Hepatocyte (in vitro differentiated cells): ENCODE data around the gene PIGK. TPM values are rescaled to one million over a fixed set of nuclear protein-coding genes. Genes with fewer than 3 reads are reported as not detected.

ENCODE experiments used
- DNase-seq: peaks from one replicate; pipeline ENCODE4 v3.0.0-alpha.2; 2016; ENCODE audit warnings: low spot score
- H2AFZ ChIP-seq: fragments of 200-600 bp; sonication (generic); 2 replicates; pipeline ENCODE4 v1.6.0; 2016; ENCODE audit warnings: antibody characterized with exemption, mild to moderate bottlenecking
- H3K27ac ChIP-seq: fragments of 200-600 bp; sonication (generic); 2 replicates; pipeline ENCODE4 v1.5.1; 2016; ENCODE audit warnings: mild to moderate bottlenecking
- H3K27me3 ChIP-seq: fragments of 200-600 bp; sonication (generic); 2 replicates; pipeline ENCODE4 v1.6.1; 2016
- H3K36me3 ChIP-seq: fragments of 200-600 bp; sonication (generic); replicated peaks from 2 replicates; pipeline ENCODE4 v1.5.1; 2016; ENCODE audit warnings: low read depth; ENCODE audit not compliant: insufficient read depth
- H3K4me1 ChIP-seq: fragments of 200-600 bp; sonication (generic); 2 replicates; pipeline ENCODE4 v1.5.1; 2016; ENCODE audit warnings: mild to moderate bottlenecking, moderate library complexity; ENCODE audit not compliant: insufficient read depth
- H3K4me2 ChIP-seq: fragments of 200-600 bp; sonication (generic); 2 replicates; pipeline ENCODE4 v1.6.0; 2016
- H3K4me3 ChIP-seq: fragments of 200-600 bp; sonication (generic); 2 replicates; pipeline ENCODE4 v1.5.1; 2016; ENCODE audit warnings: mild to moderate bottlenecking
- H3K79me2 ChIP-seq: fragments of 200-600 bp; sonication (generic); 2 replicates; pipeline ENCODE4 v1.6.0; 2017; ENCODE audit warnings: mild to moderate bottlenecking
- H3K9me2 ChIP-seq: fragments of 200-600 bp; sonication (generic); replicated peaks from 2 replicates; pipeline ENCODE4 v1.6.0; 2017; ENCODE audit warnings: mild to moderate bottlenecking; ENCODE audit not compliant: insufficient read depth
- H3K9me3 ChIP-seq: fragments of 200-600 bp; sonication (generic); 2 replicates; pipeline ENCODE4 v1.5.1; 2016; ENCODE audit warnings: low read depth, mild to moderate bottlenecking
- H4K20me1 ChIP-seq: fragments of 200-600 bp; sonication (generic); 2 replicates; pipeline ENCODE4 v1.6.0; 2016; ENCODE audit warnings: mild to moderate bottlenecking; ENCODE audit not compliant: insufficient read depth, poor library complexity, severe bottlenecking
- EZH2 ChIP-seq: fragments of 200-600 bp; sonication (generic); IDR thresholded peaks from 2 replicates; pipeline ENCODE4 v1.6.1; 2016; ENCODE audit warnings: antibody characterized with exemption, mild to moderate bottlenecking, borderline replicate concordance
- EZH2phosphoT487 ChIP-seq: fragments of 200-600 bp; sonication (generic); IDR thresholded peaks from one replicate; pipeline ENCODE4 v1.6.1; 2018; ENCODE audit warnings: antibody characterized with exemption, mild to moderate bottlenecking, low read depth, moderate library complexity; ENCODE audit not compliant: unreplicated experiment, severe bottlenecking
- WGBS: methylation state at CpG from one replicate; pipeline ENCODE4 v1.1.6; 2016; ENCODE audit warnings: low lambda C conversion rate; ENCODE audit errors: missing lambda C conversion rate; 5-methylcytosine and 5-hydroxymethylcytosine counted together
- polyA plus RNA-seq: library from polyadenylated mRNA; unstranded; fragments of >200 nt; fragmentation: Nextera tagmentation; extraction: Ambion mirVana; gene quantifications from 2 replicates; pipeline ENCODE4 v1.2.1, GENCODE V29; 2016
- total RNA-seq: library from RNA; depleted of rRNA; stranded (reverse); fragments of >200 nt; gene quantifications from 2 replicates; pipeline ENCODE4 v1.2.3, GENCODE V29; 2014
- TF ChIP-seq, protein P1 (sequence below): fragments of 200-600 bp; sonication (generic); IDR thresholded peaks from 2 replicates; pipeline ENCODE4 v1.5.1; 2016; ENCODE audit warnings: antibody characterized with exemption, mild to moderate bottlenecking; ENCODE audit not compliant: poor library complexity

The PIGK gene
- total and polyA plus RNA-seq, 2 experiments from 2014 or later, result 19.4 to 37.1 TPM

GRCh38 chr1:77084457-77084856 is 134.8 kb downstream of the PIGK start:
- WGBS, result 67% methylated on average over 2 of the region's 2 CpGs
- no peaks in the 10 kb centered on the region for H3K36me3 ChIP-seq
- no peaks in the 10 kb centered on the region for H3K27me3 ChIP-seq
- no peaks in the 10 kb centered on the region for H3K79me2 ChIP-seq
- H3K27ac ChIP-seq, result no peak overlapping the region
- no peak overlapping the region for H3K4me2 ChIP-seq
- no peaks in the 10 kb centered on the region for H3K4me1 ChIP-seq
- H2AFZ ChIP-seq, result no peak overlapping the region
- no peaks in the 10 kb centered on the region for H3K9me3 ChIP-seq
- DNase-seq, result no peak
- H3K4me3 ChIP-seq, result no peak overlapping the region
- H4K20me1 ChIP-seq, result no peaks in the 10 kb centered on the region
- TF ChIP-seq EZH2 (no peak), EZH2phosphoT487 (no peak)
- TF ChIP-seq, protein P1, sequence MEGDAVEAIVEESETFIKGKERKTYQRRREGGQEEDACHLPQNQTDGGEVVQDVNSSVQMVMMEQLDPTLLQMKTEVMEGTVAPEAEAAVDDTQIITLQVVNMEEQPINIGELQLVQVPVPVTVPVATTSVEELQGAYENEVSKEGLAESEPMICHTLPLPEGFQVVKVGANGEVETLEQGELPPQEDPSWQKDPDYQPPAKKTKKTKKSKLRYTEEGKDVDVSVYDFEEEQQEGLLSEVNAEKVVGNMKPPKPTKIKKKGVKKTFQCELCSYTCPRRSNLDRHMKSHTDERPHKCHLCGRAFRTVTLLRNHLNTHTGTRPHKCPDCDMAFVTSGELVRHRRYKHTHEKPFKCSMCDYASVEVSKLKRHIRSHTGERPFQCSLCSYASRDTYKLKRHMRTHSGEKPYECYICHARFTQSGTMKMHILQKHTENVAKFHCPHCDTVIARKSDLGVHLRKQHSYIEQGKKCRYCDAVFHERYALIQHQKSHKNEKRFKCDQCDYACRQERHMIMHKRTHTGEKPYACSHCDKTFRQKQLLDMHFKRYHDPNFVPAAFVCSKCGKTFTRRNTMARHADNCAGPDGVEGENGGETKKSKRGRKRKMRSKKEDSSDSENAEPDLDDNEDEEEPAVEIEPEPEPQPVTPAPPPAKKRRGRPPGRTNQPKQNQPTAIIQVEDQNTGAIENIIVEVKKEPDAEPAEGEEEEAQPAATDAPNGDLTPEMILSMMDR, result no peak
- no peaks in the 10 kb centered on the region for H3K9me2 ChIP-seq

- H3K27ac ChIP-seq, result no peak overlapping the region
- H4K20me1 ChIP-seq, result no peaks in the 10 kb centered on the region
- no peaks in the 10 kb centered on the region for H3K27me3 ChIP-seq
- H3K4me1 ChIP-seq, result no peaks in the 10 kb centered on the region
- no peaks in the 10 kb centered on the region for H3K9me3 ChIP-seq
- H3K36me3 ChIP-seq, result no peaks in the 10 kb centered on the region
- H3K4me3 ChIP-seq, result no peak overlapping the region
- H3K9me2 ChIP-seq, result no peaks in the 10 kb centered on the region
- WGBS, result 68% methylated on average over 4 of the region's 4 CpGs
- H3K4me2 ChIP-seq, result no peak overlapping the region
- no peak overlapping the region for H2AFZ ChIP-seq
- no peaks in the 10 kb centered on the region for H3K79me2 ChIP-seq
- TF ChIP-seq EZH2phosphoT487, result no peak
- no peak for TF ChIP-seq EZH2
- TF ChIP-seq, protein P1, result no peak
- no peak for DNase-seq
Measured at GRCh38 chr1:77081834-77082233, 137.4 kb downstream of the PIGK start.

DNA sequence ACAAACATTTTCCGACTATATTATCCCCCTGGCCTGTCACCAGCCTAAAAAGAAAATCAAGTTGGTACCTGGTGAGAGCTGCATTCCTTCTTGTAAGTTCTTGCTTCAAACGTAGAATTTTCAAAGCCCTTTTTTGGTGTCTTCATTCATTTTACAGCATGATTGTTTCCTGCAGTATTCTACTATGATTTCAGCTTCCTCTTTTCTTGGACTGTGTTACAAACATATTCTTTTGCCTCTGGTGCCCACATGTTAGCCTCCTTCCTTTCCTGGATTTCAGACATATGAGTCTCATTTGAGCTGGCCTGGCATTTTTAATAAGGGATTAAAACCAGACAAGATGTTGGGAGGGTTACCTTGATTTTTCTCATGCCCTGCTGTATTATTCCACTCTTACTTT is 142.5 kb downstream of the PIGK start:
- Histone ChIP-seq H3K4me1 (no peaks in the 10 kb centered on the region), H3K9me2 (no peaks in the 10 kb centered on the region), H3K79me2 (no peaks in the 10 kb centered on the region), H2AFZ (no peak overlapping the region), H3K4me3 (no peak overlapping the region), H3K9me3 (no peaks in the 10 kb centered on the region), H3K36me3 (no peaks in the 10 kb centered on the region), H3K27ac (no peak overlapping the region), H3K4me2 (no peak overlapping the region), H3K27me3 (no peaks in the 10 kb centered on the region), H4K20me1 (no peaks in the 10 kb centered on the region)
- no peak for DNase-seq
- no peak for TF ChIP-seq EZH2
- TF ChIP-seq, protein P1, result no peak
- TF ChIP-seq EZH2phosphoT487, result no peak
- WGBS, result 58% methylated on average over 2 of the region's 2 CpGs

GRCh38 chr1:77068013-77068412 is 151.2 kb downstream of the PIGK start:
- Histone ChIP-seq H3K9me3 (no peaks in the 10 kb centered on the region), H3K4me3 (no peak overlapping the region), H3K4me2 (no peak overlapping the region), H2AFZ (no peak overlapping the region), H3K36me3 (no peaks in the 10 kb centered on the region), H3K27ac (no peak overlapping the region), H3K79me2 (no peaks in the 10 kb centered on the region), H3K4me1 (no peaks in the 10 kb centered on the region), H3K9me2 (no peaks in the 10 kb centered on the region), H4K20me1 (no peaks in the 10 kb centered on the region), H3K27me3 (no peaks in the 10 kb centered on the region)
- 87% methylated on average over 2 of the region's 2 CpGs for WGBS
- TF ChIP-seq EZH2phosphoT487, result no peak
- TF ChIP-seq EZH2, result no peak
- TF ChIP-seq, protein P1, result no peak
- DNase-seq, result no peak
